Measurements from ENCODE around the gene PHC2.

PHC2 gene

DNA sequence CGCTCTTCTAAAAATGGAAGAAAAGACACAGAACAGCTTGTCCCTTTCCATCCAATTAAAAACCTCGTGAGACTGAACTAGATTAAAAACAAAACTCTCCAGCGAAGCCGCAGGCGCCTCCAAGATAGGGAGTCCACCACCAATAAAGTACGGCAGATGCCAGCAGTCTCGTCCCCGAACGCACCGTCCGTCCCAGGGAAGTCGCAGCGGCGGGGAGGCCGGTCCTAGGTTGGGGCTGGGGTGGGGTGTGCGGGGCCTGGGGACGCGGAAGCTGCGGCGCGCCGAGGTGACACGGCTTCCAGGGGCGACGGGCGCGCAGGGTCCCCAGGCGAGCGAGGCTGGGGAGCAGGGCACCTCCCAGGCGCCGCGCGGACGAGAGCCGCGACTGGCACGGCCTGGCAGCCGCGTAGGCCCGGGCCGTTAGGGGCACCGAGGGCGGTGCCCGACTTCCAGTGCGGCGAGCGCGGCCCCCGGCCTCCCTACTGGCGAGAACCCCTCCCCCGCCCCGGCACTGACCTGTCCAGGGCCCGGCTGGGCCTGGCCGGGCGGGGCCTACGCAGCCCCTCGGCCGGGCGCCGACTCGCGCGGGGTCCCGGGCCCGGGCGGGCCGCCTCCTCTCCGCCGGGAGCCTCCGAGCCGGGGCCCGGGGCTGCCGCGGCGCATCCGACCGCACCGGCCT, 81.7 kb downstream of the PHC2 start:
- no peak for DNase-seq (ENCODE audit: low spot score)

- DNase-seq (ENCODE audit: low spot score): no peak
Observed at GRCh38 chr1:33348676-33349080, 82.2 kb downstream of the PHC2 start.

DNA sequence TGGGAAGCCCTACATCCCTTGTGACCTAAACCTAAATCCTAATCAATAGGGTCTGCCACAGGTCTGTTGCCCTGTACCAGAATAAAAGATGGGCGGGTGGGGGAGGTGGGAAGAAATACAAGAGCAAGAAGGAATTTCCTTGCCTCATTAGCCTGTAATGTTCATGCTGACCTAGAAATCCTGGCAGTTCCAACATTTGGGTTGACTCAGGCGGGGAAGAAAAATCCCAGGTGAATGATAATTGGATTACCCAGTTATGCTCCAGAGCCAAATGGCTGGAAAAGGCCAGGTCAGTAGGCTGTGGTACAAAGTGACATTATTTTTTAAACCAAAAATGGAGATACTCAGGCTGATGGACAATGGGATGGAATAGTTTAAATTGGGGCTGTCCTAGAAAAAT, 82.7 kb downstream of the PHC2 start:
- DNase-seq (ENCODE audit: low spot score): no peak

GRCh38 chr1:33347650-33347992, 83.3 kb downstream of the PHC2 start:
- no peak for DNase-seq (ENCODE audit: low spot score)

DNA sequence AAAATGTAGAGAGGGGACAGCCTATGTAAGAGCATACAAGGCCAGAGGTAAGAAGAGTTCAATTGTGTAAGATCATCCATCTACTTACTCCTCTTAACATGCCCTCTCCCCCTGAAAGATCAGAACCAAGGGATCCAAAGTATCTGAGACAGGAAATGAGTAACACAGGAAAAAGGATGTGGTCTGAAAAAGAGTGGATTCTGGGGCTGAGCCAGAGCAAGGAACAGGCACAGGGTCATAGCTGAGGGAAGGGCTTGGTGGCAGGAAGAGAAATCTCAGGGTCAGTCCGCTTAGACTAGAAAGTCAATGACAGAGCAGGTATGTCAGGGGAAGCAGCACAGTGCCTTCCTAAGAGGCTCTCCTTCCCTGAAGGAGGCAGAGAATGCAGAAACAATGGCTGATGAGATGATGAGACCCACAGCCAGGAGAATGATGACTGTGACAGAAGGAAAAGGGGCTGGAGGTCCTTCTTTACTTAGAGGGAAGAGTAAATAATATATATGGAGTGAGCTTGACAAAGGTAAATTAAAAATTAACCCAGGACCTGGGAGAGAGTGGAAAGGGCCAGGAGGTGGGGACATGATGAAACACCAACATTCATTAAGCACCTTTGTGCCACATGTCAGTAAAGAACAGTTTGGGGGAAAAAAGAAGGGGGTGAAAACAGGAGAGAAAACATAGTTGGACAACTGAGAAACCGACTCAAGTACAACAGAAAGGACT, 83.8 kb downstream of the PHC2 start:
- DNase-seq (ENCODE audit: low spot score): no peak

GRCh38 chr1:33346533-33346926, 84.4 kb downstream of the PHC2 start:
- no peak for DNase-seq (ENCODE audit: low spot score)

DNA sequence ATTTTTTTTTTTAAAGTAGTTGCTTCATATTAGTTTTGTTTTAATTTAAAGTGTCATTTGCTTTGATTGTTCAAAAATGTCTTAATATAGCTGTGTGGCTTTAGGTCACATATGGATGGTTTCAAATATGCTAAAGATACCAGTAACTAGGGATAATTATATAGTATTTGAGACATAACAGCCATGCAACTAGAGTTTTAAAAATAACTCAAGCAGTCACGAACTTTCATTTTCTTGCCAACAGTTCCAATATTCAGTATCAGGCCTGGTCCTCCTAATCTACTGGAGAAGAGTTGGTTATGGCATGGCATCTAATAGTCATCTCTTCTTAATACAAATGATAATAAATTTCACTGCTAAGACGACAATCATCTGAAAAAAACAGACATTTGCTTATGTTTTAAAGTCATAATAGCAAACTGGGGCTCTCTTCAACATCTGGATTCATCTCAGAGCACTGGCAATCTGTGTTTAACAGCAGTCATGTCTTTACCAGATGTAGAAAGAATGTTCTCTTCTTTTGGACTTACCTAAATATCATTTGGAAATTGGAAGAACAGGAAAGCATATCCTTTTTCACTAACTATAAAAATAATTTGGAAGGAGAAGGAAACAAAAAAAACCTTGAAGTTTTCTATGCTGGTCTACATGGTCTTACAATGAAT, 85.9 kb downstream of the PHC2 start:
- no peak for DNase-seq (ENCODE audit: low spot score)

GRCh38 chr1:33343539-33343938, 87.4 kb downstream of the PHC2 start:
- no peak for DNase-seq (ENCODE audit: low spot score)

DNA sequence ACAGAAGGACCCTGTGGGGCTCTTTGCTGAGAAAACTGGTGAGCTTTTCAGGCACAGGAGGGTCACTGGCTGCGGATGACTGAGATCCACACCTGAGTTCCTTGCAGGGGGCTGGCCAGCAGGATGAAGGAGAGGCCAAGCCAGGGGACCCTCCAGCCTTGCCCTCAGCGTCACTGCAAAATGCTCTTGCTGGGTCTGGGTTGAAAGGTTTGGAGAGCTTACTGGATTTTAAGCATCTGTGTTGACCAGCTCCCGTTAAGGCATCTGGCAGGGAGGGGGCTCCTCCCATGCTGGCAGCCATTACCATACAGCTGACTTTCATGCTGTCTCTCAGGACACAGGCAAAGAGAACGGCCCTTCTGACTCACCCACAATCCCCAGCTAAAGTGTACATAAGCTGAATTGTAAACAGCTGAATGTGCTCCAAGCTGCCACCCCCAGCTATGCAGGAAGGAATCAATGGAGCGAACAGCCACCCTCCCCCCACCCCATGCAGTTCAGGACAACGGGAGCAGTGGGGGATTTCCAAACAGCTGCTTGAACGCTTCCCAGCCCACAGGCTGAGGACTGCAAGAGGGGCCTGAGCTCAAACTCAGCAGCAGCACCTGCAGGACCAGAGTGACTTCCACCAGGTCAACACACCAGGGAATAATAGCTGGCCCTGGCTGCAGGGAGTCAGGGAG, 88.7 kb downstream of the PHC2 start:
- peak; percentile 78 for DNase-seq (ENCODE audit: low spot score)

GRCh38 chr1:33341190-33341589, 89.7 kb downstream of the PHC2 start:
- no peak for DNase-seq (ENCODE audit: low spot score)

- no peak for DNase-seq (ENCODE audit: low spot score)
Observed at GRCh38 chr1:33339413-33339812, 91.5 kb downstream of the PHC2 start.

DNA sequence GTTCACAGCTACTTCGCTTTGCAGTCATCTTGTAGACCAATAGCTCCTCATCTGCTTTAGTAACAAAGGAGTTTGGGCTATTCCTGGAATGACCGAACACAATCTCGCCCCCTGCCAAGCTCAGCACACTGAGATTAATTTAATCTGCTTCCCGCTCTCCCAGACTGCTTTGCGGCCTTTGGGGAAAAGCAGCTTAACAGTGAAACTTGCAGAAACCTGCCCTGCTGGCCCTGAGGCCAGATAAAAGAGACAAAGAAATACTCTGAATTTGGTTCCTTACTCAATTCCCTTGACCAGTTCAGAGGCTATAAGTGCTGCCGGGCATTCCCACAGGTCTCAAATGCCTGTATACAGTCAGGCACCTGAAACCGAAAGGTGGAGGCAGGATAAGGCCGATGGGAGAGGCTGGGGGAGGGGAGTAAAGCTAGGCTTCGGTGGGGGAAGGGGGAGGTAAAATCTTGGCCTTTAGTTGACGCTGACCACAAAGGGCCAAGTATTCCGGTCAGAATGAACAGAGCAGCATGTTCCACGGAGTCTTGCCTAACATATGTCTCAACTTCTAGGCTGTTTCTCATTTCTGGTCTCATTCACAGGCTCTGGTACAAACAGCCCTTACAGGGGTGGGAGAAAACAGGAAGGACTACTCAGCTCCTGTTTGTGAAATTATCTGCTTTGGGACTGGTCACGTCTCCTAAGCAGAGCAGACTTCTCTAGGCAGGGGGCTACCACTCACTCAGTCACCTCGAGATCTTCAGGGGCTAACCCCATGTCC, 92.3 kb downstream of the PHC2 start:
- peak; percentile 90 for DNase-seq (ENCODE audit: low spot score)

DNA sequence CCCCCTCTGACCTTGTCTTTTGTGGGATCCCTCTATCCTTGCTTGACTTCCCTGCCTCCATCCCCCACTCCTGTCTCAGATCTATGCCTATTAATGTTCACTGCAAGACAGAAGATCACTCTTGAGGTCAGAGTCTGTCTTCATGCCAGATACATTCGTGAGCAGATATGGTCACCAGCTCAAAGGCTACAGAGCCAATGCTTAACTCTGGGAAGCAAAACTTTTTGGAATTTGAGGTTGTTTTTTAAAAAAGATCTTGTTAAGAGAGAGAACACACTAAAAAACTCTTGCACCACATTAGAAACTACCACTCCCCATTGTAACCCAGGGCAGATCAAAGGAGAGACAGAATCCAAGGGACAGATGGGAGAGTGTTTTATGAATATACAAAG, 92.9 kb downstream of the PHC2 start:
- DNase-seq (ENCODE audit: low spot score): no peak

DNA sequence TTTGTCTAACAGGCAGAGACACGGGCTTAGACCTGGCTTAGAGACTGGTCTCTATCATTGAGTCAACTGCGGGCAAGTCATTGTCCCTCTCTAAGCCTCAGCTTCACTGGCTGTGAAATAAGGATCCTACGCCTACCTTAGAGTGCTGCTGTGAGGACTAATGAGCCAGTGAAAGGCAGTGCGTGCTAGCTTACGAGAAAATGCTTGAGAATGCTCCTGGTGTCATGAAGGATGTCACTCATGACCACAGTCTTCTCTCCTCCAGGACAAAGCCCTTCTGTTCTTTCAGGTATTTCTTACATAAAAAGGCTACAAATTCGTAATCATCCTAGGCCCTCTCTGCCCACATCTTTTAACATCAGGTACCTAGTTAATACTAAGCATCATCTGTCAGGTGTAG, 93.5 kb downstream of the PHC2 start:
- DNase-seq (ENCODE audit: low spot score): no peak

GRCh38 chr1:33336580-33336979, 94.3 kb downstream of the PHC2 start:
- DNase-seq (ENCODE audit: low spot score): no peak

DNA sequence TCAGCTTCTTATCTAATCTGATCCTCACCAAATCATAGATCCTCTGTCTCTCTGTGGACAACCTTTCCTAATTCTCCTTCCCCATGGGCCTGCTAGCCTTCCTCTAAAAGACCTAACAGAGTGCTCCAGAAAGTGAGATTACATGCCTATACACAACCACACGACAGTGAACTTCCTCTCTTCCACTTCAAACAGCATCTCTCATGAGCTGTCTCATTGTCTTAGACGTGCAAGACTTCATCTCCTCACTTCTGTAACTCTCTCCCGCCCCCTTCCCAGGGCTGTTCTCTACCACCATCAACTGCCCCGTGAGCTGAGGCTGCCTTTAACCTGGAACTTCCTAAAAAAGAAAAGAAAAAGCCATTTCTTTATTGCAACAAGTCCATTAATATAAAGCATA, 95.9 kb downstream of the PHC2 start:
- DNase-seq (ENCODE audit: low spot score): no peak

DNA sequence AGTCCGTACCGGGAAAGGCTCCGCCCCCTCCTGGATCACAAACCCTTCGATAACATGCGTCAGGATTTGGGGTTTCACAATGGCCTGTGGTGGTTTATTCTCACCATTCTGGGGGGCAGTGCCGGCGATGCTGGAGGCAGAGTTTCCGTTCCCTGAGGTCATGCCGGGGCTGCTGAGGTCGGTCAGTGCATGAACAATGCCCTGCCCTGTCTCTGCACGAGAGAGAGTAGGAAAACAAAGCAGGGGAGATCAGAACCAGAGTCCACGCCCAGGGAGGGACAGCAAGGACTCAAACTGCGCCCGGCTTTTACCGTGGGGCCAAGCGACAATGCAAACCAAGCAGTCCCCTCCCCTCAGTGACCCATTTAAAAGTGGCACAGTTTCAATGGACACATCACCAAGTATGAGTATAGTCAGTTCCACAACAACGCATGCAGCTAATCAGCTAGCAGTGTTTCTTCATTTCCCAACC, 96.8 kb downstream of the PHC2 start:
- DNase-seq (ENCODE audit: low spot score): no peak

DNA sequence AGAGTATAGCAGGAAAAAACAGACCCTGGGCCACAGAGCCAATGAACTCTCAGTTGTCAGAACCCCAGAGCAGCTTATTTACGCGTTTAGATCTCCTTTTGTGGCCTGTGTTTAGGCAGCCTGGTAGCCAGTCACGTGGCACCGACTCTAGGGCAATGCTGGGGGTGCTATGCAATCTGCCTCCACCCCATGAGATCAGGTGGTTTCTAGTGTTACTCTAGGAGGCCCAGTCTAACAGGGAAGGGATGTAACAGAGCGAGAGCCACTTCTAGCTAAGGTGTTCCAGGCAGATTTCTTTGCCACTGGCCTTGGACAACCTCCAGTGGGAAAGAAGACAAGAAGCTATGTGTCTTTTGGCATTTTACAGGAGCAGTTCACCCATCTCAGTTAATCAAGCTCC, 98.0 kb downstream of the PHC2 start:
- no peak for DNase-seq (ENCODE audit: low spot score)

- DNase-seq (ENCODE audit: low spot score): no peak
Observed at GRCh38 chr1:33332357-33332789, 98.5 kb downstream of the PHC2 start.

DNA sequence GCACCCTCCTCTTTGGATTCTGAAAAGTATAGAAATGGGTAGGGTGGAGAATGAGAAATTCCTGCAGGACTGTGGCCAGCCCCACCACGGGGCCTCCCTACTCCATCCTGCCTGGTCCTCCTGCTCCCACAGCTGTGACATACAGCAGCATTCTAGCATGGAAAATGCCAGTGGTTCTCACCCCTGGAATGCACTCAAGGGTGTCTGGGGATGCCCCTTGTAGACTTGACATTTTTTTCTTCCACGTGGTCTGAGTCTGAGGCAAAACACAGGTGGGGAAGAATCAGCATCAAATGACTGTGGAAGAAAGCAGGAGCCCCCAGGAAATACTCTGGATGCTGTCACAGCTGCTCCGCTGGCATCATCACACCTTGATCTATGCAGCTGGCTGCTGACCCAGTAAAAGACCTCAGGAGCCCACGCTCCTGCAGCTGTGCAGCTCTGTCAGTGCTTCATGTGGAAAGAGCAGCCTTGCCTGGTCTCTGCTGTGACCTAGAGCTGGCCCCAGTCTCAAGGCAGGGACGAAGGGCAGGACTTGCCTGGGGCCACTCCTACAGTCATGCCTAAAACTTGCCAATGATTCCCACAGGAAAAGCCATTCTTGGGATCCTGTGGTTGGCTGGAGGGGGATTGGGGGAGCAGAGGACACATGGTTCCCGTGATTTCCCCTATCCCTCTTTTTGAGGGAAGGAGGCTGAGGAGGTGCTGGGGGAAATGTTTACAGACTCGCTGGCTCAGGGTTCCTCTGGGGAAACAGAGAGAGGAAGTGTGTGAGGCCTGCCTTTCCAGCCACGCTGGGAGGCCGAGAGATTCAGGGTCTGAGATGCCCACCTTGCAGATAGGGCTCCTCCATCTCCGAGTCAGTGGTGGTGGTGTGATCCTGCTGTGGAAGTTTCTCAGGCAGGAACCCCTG, 99.2 kb downstream of the PHC2 start:
- DNase-seq (ENCODE audit: low spot score): no peak

- no peak for DNase-seq (ENCODE audit: low spot score)
Observed at GRCh38 chr1:33330906-33331305, 100.0 kb downstream of the PHC2 start.
